MM.1S (cell line): ENCODE results near the gene COG2.

Experiments used
- DNase-seq: peaks from one replicate; pipeline ENCODE4 v3.0.0-alpha.2; 2015
- H2AFZ ChIP-seq: fragments of 300-600 bp; sonication (generic); 2 replicates; pipeline ENCODE4 v1.6.0; 2016; ENCODE audit warnings: antibody characterized with exemption, low read length
- H3F3A ChIP-seq: fragments of 300-600 bp; sonication (generic); 2 replicates; pipeline ENCODE4 v1.6.1; 2016; ENCODE audit warnings: mild to moderate bottlenecking, antibody characterized with exemption, low read length, moderate library complexity, mixed read lengths; ENCODE audit not compliant: insufficient read depth
- H3K27ac ChIP-seq: fragments of 300-600 bp; sonication (generic); 2 replicates; pipeline ENCODE4 v1.5.1; 2016; ENCODE audit warnings: mild to moderate bottlenecking, low read length
- H3K27me3 ChIP-seq: fragments of 300-600 bp; sonication (generic); replicated peaks from 2 replicates; pipeline ENCODE4 v1.6.0; 2016; ENCODE audit warnings: low read length; ENCODE audit not compliant: insufficient read depth
- H3K36me3 ChIP-seq: fragments of 300-600 bp; sonication (generic); replicated peaks from 2 replicates; pipeline ENCODE4 v1.6.1; 2016; ENCODE audit warnings: mild to moderate bottlenecking, low read length, mixed read lengths; ENCODE audit not compliant: insufficient read depth
- H3K4me1 ChIP-seq: fragments of 300-600 bp; sonication (generic); 2 replicates; pipeline ENCODE4 v1.6.1; 2016; ENCODE audit warnings: low read length, mixed read lengths
- H3K4me2 ChIP-seq: fragments of 300-600 bp; sonication (generic); 2 replicates; pipeline ENCODE4 v1.6.0; 2016; ENCODE audit warnings: low read depth, low read length
- H3K4me3 ChIP-seq: fragments of 300-600 bp; sonication (generic); 2 replicates; pipeline ENCODE4 v1.5.1; 2016; ENCODE audit warnings: low read length, mixed read lengths
- H3K79me2 ChIP-seq: fragments of 300-600 bp; sonication (generic); 2 replicates; pipeline ENCODE4 v1.6.1; 2016; ENCODE audit warnings: mixed run types, low read length, mixed read lengths
- H3K9ac ChIP-seq: fragments of 300-600 bp; sonication (generic); 2 replicates; pipeline ENCODE4 v1.6.1; 2016; ENCODE audit warnings: low read length, mixed read lengths
- H3K9me2 ChIP-seq: fragments of 300-600 bp; sonication (generic); replicated peaks from 2 replicates; pipeline ENCODE4 v1.6.1; 2016; ENCODE audit warnings: mild to moderate bottlenecking, low read length, mixed read lengths; ENCODE audit not compliant: insufficient read depth
- H3K9me3 ChIP-seq: fragments of 300-600 bp; sonication (generic); replicated peaks from 2 replicates; pipeline ENCODE4 v1.6.1; 2016; ENCODE audit warnings: mild to moderate bottlenecking, low read length, mixed read lengths; ENCODE audit not compliant: insufficient read depth
- H4K20me1 ChIP-seq: fragments of 300-600 bp; sonication (generic); 2 replicates; pipeline ENCODE4 v1.6.1; 2016; ENCODE audit warnings: mild to moderate bottlenecking, low read length, moderate library complexity, mixed read lengths; ENCODE audit not compliant: insufficient read depth
- CTCF ChIP-seq: fragments of 300-600 bp; sonication (generic); IDR thresholded peaks from 2 replicates; pipeline ENCODE4 v1.5.1; 2016; ENCODE audit warnings: antibody characterized with exemption, low read length, mixed read lengths
- EZH2 ChIP-seq: fragments of 300-600 bp; sonication (generic); optimal IDR thresholded peaks from 2 replicates; pipeline ENCODE3; 2017; ENCODE audit warnings: low read depth, mild to moderate bottlenecking, antibody characterized with exemption, low read length, mixed read lengths
- EZH2phosphoT487 ChIP-seq: fragments of 300-600 bp; sonication (generic); IDR thresholded peaks from 2 replicates; pipeline ENCODE4 v1.6.1; 2018; ENCODE audit warnings: antibody characterized with exemption, low read length

COG2 gene

DNA sequence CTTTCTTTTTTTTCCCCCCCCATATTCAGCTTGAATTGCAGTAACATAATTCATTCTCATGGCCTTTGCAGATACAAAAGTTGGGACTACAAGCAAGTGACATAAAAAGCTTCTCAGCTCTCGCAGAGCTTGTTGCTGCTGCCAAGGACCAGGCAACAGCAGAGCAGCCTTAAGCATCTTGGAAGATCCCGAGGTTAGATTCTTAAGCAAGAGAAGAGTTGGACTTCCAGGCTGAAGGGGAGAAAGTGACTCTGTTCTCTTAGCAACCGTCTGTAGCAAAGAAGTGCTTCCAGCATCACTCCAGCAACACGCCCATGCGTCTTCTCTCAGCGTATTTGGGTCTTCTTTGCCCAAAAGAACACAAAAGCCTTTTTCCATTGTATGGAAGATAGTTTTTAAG, 50.9 kb downstream of the COG2 start:
- Histone ChIP-seq H3K9me2 (no peaks in the 10 kb centered on the region), H4K20me1 (no peaks in the 10 kb centered on the region), H3K79me2 (no peaks in the 10 kb centered on the region), H3K4me2 (no peak overlapping the region), H3K4me1 (no peaks in the 10 kb centered on the region), H3K36me3 (peaks cover 3% of the 10 kb centered on the region), H3K9ac (no peak overlapping the region), H2AFZ (no peak overlapping the region), H3K27ac (no peak overlapping the region), H3K9me3 (no peaks in the 10 kb centered on the region), H3K4me3 (no peak overlapping the region), H3K27me3 (no peaks in the 10 kb centered on the region), H3F3A (no peaks in the 10 kb centered on the region)
- no peak for DNase-seq
- TF ChIP-seq EZH2, result no peak
- TF ChIP-seq EZH2phosphoT487, result no peak
- no peak for TF ChIP-seq CTCF

- Histone ChIP-seq H3K27ac (no peak overlapping the region), H3K4me3 (no peak overlapping the region), H3K27me3 (no peaks in the 10 kb centered on the region), H3F3A (no peaks in the 10 kb centered on the region), H2AFZ (no peak overlapping the region), H3K36me3 (peaks cover 3% of the 10 kb centered on the region), H3K4me1 (no peaks in the 10 kb centered on the region), H4K20me1 (no peaks in the 10 kb centered on the region), H3K9ac (no peak overlapping the region), H3K79me2 (no peaks in the 10 kb centered on the region), H3K4me2 (no peak overlapping the region), H3K9me3 (no peaks in the 10 kb centered on the region), H3K9me2 (no peaks in the 10 kb centered on the region)
- TF ChIP-seq EZH2 (no peak), EZH2phosphoT487 (no peak), CTCF (no peak)
- DNase-seq, result no peak
These were observed 51.5 kb downstream of the COG2 start for GRCh38 chr1:230693777-230694176.

GRCh38 chr1:230694464-230694863, 52.2 kb downstream of the COG2 start:
- Histone ChIP-seq H3K4me2 (no peak overlapping the region), H3K36me3 (peaks cover 3% of the 10 kb centered on the region)
- no peak for DNase-seq

More at GRCh38 chr1:230694464-230694863, 52.2 kb downstream of the COG2 start:
- Histone ChIP-seq H4K20me1 (no peaks in the 10 kb centered on the region), H2AFZ (no peak overlapping the region), H3K27ac (no peak overlapping the region), H3F3A (no peaks in the 10 kb centered on the region), H3K4me3 (no peak overlapping the region), H3K9me2 (no peaks in the 10 kb centered on the region), H3K9me3 (no peaks in the 10 kb centered on the region), H3K27me3 (no peaks in the 10 kb centered on the region), H3K4me1 (no peaks in the 10 kb centered on the region), H3K79me2 (no peaks in the 10 kb centered on the region), H3K9ac (no peak overlapping the region)
- no peak for TF ChIP-seq CTCF
- no peak for TF ChIP-seq EZH2
- TF ChIP-seq EZH2phosphoT487, result no peak
